Renal cortex interstitium (tissue), 15 donors: ENCODE data around the gene GGN. TPM values are rescaled to one million over a fixed set of nuclear protein-coding genes. Genes with fewer than 3 reads are reported as not detected.
"Not testable (repeated sequence)": the region's sequence is repeated elsewhere in the genome, so short reads cannot be mapped to it uniquely, and the experiment has no call there.

Experiments
- DNase-seq, 11 donors: peaks; one replicate each; pipeline ENCODE4 v3.0.0-alpha.2; 2013; ENCODE audit warnings: low read depth in 9 of 11, low spot score in 4 of 11; ENCODE audit errors: extremely low read depth in 1 of 11
- long read RNA-seq, 16 experiments: transcript quantifications; one replicate each; lab custom pipeline, GENCODE V29; 2026
- polyA plus RNA-seq, 3 donors: library from polyadenylated mRNA; unstranded; fragments of 120-200 nt; gene quantifications; one replicate each; pipeline ENCODE4 v1.2.1, GENCODE V29; 2013; ENCODE audit not compliant: insufficient read length in 3 of 3

GGN gene
- polyA plus RNA-seq: 1 to 10 TPM in 1 of 3 donors, under 1 TPM in 2; 0.40 to 1.0 (median 0.63) TPM
- long read RNA-seq, donor 1: 0 reads
- long read RNA-seq, donor 2: 0 reads
- long read RNA-seq, donor 3: 0 reads
- long read RNA-seq, donor 4: 0 reads
- long read RNA-seq, donor 5: 0 reads
- long read RNA-seq, donor 6: 0 reads
- long read RNA-seq, donor 7: 0 reads
- long read RNA-seq, donor 8: 0 reads
- long read RNA-seq, donor 9: 0 reads
- long read RNA-seq, donor 10: 0 reads
- long read RNA-seq, donor 11: 0 reads
- long read RNA-seq, donor 12: 0 reads
- long read RNA-seq, donor 13: 0 reads
- long read RNA-seq, donor 14: 0 reads
- long read RNA-seq, donor 15: 0 reads
- long read RNA-seq, donor 16: 0 reads

- peak in 6 of 11 donors; percentile 53 to 77 (median 61) for DNase-seq
Measured at GRCh38 chr19:38387550-38388348, at the start of gene GGN. GGN (minus strand) TSS chr19:38388034; CDS start chr19:38387261, 773 bp downstream.

- no peak for DNase-seq
Measured at GRCh38 chr19:38437295-38437694, 49.5 kb upstream of the GGN start.

- DNase-seq: peak in 4 of 11 donors; percentile 15 to 58 (median 51)
Measured at GRCh38 chr19:38434549-38435051, 46.8 kb upstream of the GGN start.

GRCh38 chr19:38433268-38433733, 45.5 kb upstream of the GGN start, which contains the start of gene RYR1:
RYR1 (plus strand) TSS chr19:38433691; CDS start chr19:38433830, 139 bp downstream.
- DNase-seq: peak in 1 of 11 donors; percentile 15

GRCh38 chr19:38430931-38431330, 43.1 kb upstream of the GGN start:
- no peak for DNase-seq

GRCh38 chr19:38429811-38430156, 42.0 kb upstream of the GGN start:
- no peak for DNase-seq

- DNase-seq: no peak
Measured at GRCh38 chr19:38429055-38429810, 41.4 kb upstream of the GGN start.

GRCh38 chr19:38427035-38427677, 39.3 kb upstream of the GGN start:
- DNase-seq: not testable (repeated sequence)

- DNase-seq: no peak
Measured at GRCh38 chr19:38425810-38426466, 38.1 kb upstream of the GGN start, which contains the start of gene RASGRP4. RASGRP4 (minus strand) TSS chr19:38426219; CDS start chr19:38426091, 128 bp downstream.

GRCh38 chr19:38425222-38425809, 37.5 kb upstream of the GGN start:
- no peak for DNase-seq

GRCh38 chr19:38424272-38424671, 36.4 kb upstream of the GGN start:
- DNase-seq: no peak

GRCh38 chr19:38422438-38422837, 34.6 kb upstream of the GGN start:
- no peak for DNase-seq

GRCh38 chr19:38421856-38422255, 34.0 kb upstream of the GGN start:
- DNase-seq: no peak

GRCh38 chr19:38420935-38421334, 33.1 kb upstream of the GGN start:
- no peak for DNase-seq

- DNase-seq: peak in 1 of 11 donors; percentile 29
Measured at GRCh38 chr19:38417544-38418506, 30.0 kb upstream of the GGN start.

GRCh38 chr19:38417146-38417543, 29.3 kb upstream of the GGN start:
- no peak for DNase-seq

- no peak for DNase-seq
Measured at GRCh38 chr19:38413416-38413815, 25.6 kb upstream of the GGN start.
